DOHH2 (cell line): Measurements from ENCODE around the gene TPM2.
"Not testable (repeated sequence)": the region's sequence is repeated elsewhere in the genome, so short reads cannot be mapped to it uniquely, and the experiment has no call there.

Experiments
- H3F3A ChIP-seq: fragments of 200-600 bp; sonication (generic), shearing (Covaris generic); 2 replicates; pipeline ENCODE4 v1.6.0; 2016; ENCODE audit warnings: antibody characterized with exemption, mild to moderate bottlenecking; ENCODE audit not compliant: control insufficient read depth, insufficient read depth
- H3K27ac ChIP-seq: fragments of 200-600 bp; sonication (generic); 2 replicates; pipeline ENCODE4 v1.5.1; 2014; ENCODE audit warnings: low read depth, mild to moderate bottlenecking, low read length, moderate library complexity
- H3K27me3 ChIP-seq: fragments of 200-600 bp; sonication (generic); 2 replicates; pipeline ENCODE4 v1.6.1; 2014; ENCODE audit warnings: mild to moderate bottlenecking, low read length, mixed read lengths; ENCODE audit not compliant: control insufficient read depth
- H3K36me3 ChIP-seq: fragments of 200-600 bp; sonication (generic); 2 replicates; pipeline ENCODE4 v1.6.1; 2014; ENCODE audit warnings: mild to moderate bottlenecking, low read length, moderate library complexity, mixed read lengths; ENCODE audit not compliant: control insufficient read depth
- H3K4me1 ChIP-seq: fragments of 200-600 bp; sonication (generic); 2 replicates; pipeline ENCODE4 v1.6.1; 2014; ENCODE audit warnings: mild to moderate bottlenecking, low read length, mixed read lengths; ENCODE audit not compliant: control insufficient read depth
- H3K4me2 ChIP-seq: fragments of 200-600 bp; sonication (generic); 2 replicates; pipeline ENCODE4 v1.6.0; 2014; ENCODE audit warnings: mild to moderate bottlenecking, low read length, moderate library complexity
- H3K4me3 ChIP-seq: fragments of 200-600 bp; sonication (generic); 2 replicates; pipeline ENCODE4 v1.5.1; 2014; ENCODE audit warnings: mild to moderate bottlenecking, low read length, mixed read lengths
- H3K79me2 ChIP-seq: fragments of 200-600 bp; sonication (generic); 2 replicates; pipeline ENCODE4 v1.6.1; 2014; ENCODE audit warnings: mild to moderate bottlenecking, low read length, mixed read lengths; ENCODE audit not compliant: control insufficient read depth
- H3K9me2 ChIP-seq: fragments of 200-600 bp; sonication (generic); replicated peaks from 2 replicates; pipeline ENCODE4 v1.6.1; 2014; ENCODE audit warnings: mild to moderate bottlenecking, low read length, mixed read lengths; ENCODE audit not compliant: control insufficient read depth
- H3K9me3 ChIP-seq: fragments of 200-600 bp; sonication (generic); 2 replicates; pipeline ENCODE4 v1.6.1; 2014; ENCODE audit warnings: antibody characterized with exemption, low read length, mixed read lengths; ENCODE audit not compliant: control insufficient read depth, insufficient read depth
- H4K20me1 ChIP-seq: fragments of 200-600 bp; sonication (generic); 2 replicates; pipeline ENCODE4 v1.6.0; 2014; ENCODE audit warnings: low read depth, mild to moderate bottlenecking, antibody characterized with exemption, low read length, moderate library complexity; ENCODE audit not compliant: control insufficient read depth, insufficient read depth
- CTCF ChIP-seq: fragments of 200-600 bp; sonication (generic); IDR thresholded peaks from one replicate; pipeline ENCODE4 v1.5.1; 2014; ENCODE audit warnings: antibody characterized with exemption, mild to moderate bottlenecking, low read depth, low read length; ENCODE audit not compliant: poor library complexity, severe bottlenecking
- EZH2phosphoT487 ChIP-seq: fragments of 200-600 bp; sonication (generic); IDR thresholded peaks from 2 replicates; pipeline ENCODE4 v1.6.1; 2017; ENCODE audit warnings: borderline replicate concordance, mild to moderate bottlenecking, antibody characterized with exemption, low read length, moderate library complexity, mixed read lengths

Gene TPM2

GRCh38 chr9:35639631-35640030, 50.1 kb downstream of the TPM2 start:
- H3K4me1 ChIP-seq: peaks cover 53% of the 10 kb centered on the region
- no peaks in the 10 kb centered on the region for H3K27me3 ChIP-seq
- H3K79me2 ChIP-seq: no peaks in the 10 kb centered on the region
- H3K4me2 ChIP-seq: peak overlapping the region; percentile 27; the same call in 1 of the 2 replicates
- H3F3A ChIP-seq: peaks cover 16% of the 10 kb centered on the region
- peaks cover 3% of the 10 kb centered on the region; the same call in 1 of the 2 replicates for H3K36me3 ChIP-seq
- no peaks in the 10 kb centered on the region for H3K9me2 ChIP-seq
- no peak for TF ChIP-seq CTCF
- TF ChIP-seq EZH2phosphoT487: no peak
- no peaks in the 10 kb centered on the region for H3K9me3 ChIP-seq
- no peak overlapping the region for H3K27ac ChIP-seq
- H4K20me1 ChIP-seq: no peaks in the 10 kb centered on the region
- no peak overlapping the region for H3K4me3 ChIP-seq

- H3K36me3 ChIP-seq, H3K79me2 ChIP-seq, H3K9me3 ChIP-seq, H3K4me3 ChIP-seq, H3K27me3 ChIP-seq, H4K20me1 ChIP-seq, H3K9me2 ChIP-seq, H3K27ac ChIP-seq: not testable (repeated sequence)
- peaks cover 57% of the 10 kb centered on the region for H3K4me1 ChIP-seq
- H3K4me2 ChIP-seq: peak overlapping the region; percentile 27; the same call in 1 of the 2 replicates
- peaks cover 16% of the 10 kb centered on the region for H3F3A ChIP-seq
These were observed 50.5 kb downstream of the TPM2 start for GRCh38 chr9:35639225-35639624.

- H3K9me3 ChIP-seq, H3K27ac ChIP-seq, H3K4me3 ChIP-seq, H3K27me3 ChIP-seq, H3K36me3 ChIP-seq, H4K20me1 ChIP-seq, H3K9me2 ChIP-seq, H3K79me2 ChIP-seq: not testable (repeated sequence)
- Histone ChIP-seq H3K4me2 (peak overlapping the region; percentile 35; the same call in 1 of the 2 replicates), H3K4me1 (peaks cover 61% of the 10 kb centered on the region), H3F3A (peaks cover 19% of the 10 kb centered on the region)
These were observed 51.0 kb downstream of the TPM2 start for GRCh38 chr9:35638751-35639150.

- H3F3A ChIP-seq: peaks cover 22% of the 10 kb centered on the region
- H3K9me2 ChIP-seq, H3K9me3 ChIP-seq, H3K4me3 ChIP-seq, H3K27ac ChIP-seq, H3K36me3 ChIP-seq, H4K20me1 ChIP-seq, H3K79me2 ChIP-seq, H3K27me3 ChIP-seq, H3K4me2 ChIP-seq: not testable (repeated sequence)
- peaks cover 65% of the 10 kb centered on the region for H3K4me1 ChIP-seq
These were observed 52.2 kb downstream of the TPM2 start for GRCh38 chr9:35637427-35637955.

GRCh38 chr9:35636877-35637246, 52.9 kb downstream of the TPM2 start:
- H3K9me3 ChIP-seq, H3K79me2 ChIP-seq, H3K27me3 ChIP-seq, H3K9me2 ChIP-seq, H3K36me3 ChIP-seq, H4K20me1 ChIP-seq: not testable (repeated sequence)
- Histone ChIP-seq H3K4me2 (peak overlapping the region; percentile 75), H3F3A (peaks cover 22% of the 10 kb centered on the region), H3K4me3 (peak overlapping the region; percentile 49), H3K27ac (peak overlapping the region; percentile 86), H3K4me1 (peaks cover 65% of the 10 kb centered on the region)
